HepG2 (cell line): ENCODE results near the gene GLDC. TPM values are rescaled to one million over a fixed set of nuclear protein-coding genes. Genes with fewer than 3 reads are reported as not detected.

Experiments used
- ATAC-seq: fragments of 200-7000 bp; cut with Tn5 transposase; 3 replicates; pipeline ENCODE4 v1.9.1; 2020; ENCODE audit warnings: mild to moderate bottlenecking, moderate library complexity
- BruUV-seq: library from RNA; stranded (reverse); fragments of 400-500 nt; replicated peaks from 2 replicates; lab custom pipeline; 2021; lab: Mats Ljungman, UMichigan
- CTCF ChIA-PET: fragments of 300-600 bp; formaldehyde crosslinking; extraction: SDS; loops from one replicate; lab custom pipeline; 2021; ENCODE audit warnings: low total read pairs, inconsistent platforms, low intra/inter-chr PET ratio; lab: Yijun Ruan, JAX
- POLR2A ChIA-PET: fragments of 350-600 bp; sonication (Branson Sonifier 250); formaldehyde crosslinking; loops from one replicate; lab custom pipeline; 2020; ENCODE audit warnings: antibody characterized with exemption, inconsistent platforms; lab: Yijun Ruan, JAX
- DNase-seq: peaks from one replicate; pipeline ENCODE4 v3.0.0-alpha.2; 2015; ENCODE audit warnings: low spot score
- FAIRE-seq: peaks from 3 replicates; lab custom pipeline; 2011; peaks lifted over from hg19 to GRCh38; lab: Jason Lieb, UNC
- H2AFZ ChIP-seq: one replicate; pipeline ENCODE4 v1.6.1; 2011; ENCODE audit warnings: low read length, inconsistent platforms
- H3K27ac ChIP-seq: fragments of 300-600 bp; 3 replicates; pipeline ENCODE4 v1.8.0; 2011; ENCODE audit warnings: mixed run types, mild to moderate bottlenecking, mixed read lengths, low read length, inconsistent platforms; ENCODE audit not compliant: insufficient read depth; ENCODE audit errors: extremely low read length
- H3K27me3 ChIP-seq, 2 experiments: fragments of 200-600 bp in 1 of 2; 2 replicates in 1 of 2; 3 replicates in 1 of 2; pipeline versions ENCODE4 v1.6.0 to v1.8.0; 2011; ENCODE audit warnings: low read length in 2 of 2, mild to moderate bottlenecking in 2 of 2, moderate library complexity in 2 of 2, inconsistent platforms in 1 of 2; ENCODE audit not compliant: insufficient read depth in 2 of 2, control insufficient read depth in 1 of 2
- H3K36me3 ChIP-seq, 2 experiments: fragments of 200-600 bp in 1 of 2; replicated peaks in 1 of 2; 2 replicates in 1 of 2; 3 replicates in 1 of 2; pipeline versions ENCODE4 v1.5.1 to v1.8.0; 2011; ENCODE audit warnings: low read length in 2 of 2, inconsistent platforms in 1 of 2; ENCODE audit not compliant: insufficient read depth in 2 of 2, control insufficient read depth in 1 of 2
- H3K4me1 ChIP-seq: 2 replicates; pipeline ENCODE4 v1.5.1; 2012; ENCODE audit warnings: low read length, inconsistent platforms; ENCODE audit not compliant: insufficient read depth
- H3K4me2 ChIP-seq: 2 replicates; pipeline ENCODE4 v1.6.0; 2011; ENCODE audit warnings: low read depth, low read length, inconsistent platforms
- H3K4me3 ChIP-seq, 3 experiments: fragments of 200-600 bp in 1 of 3; sonication (generic), shearing (Covaris generic) in 1 of 3; replicated peaks in 1 of 3; 2 replicates each; pipeline ENCODE4 v1.5.1; 2011 to 2016; ENCODE audit warnings: low read length in 3 of 3, inconsistent platforms in 2 of 3, low read depth in 2 of 3, mild to moderate bottlenecking in 2 of 3, control low read depth in 1 of 3, mixed read lengths in 1 of 3; ENCODE audit not compliant: insufficient read depth in 1 of 3
- H3K79me2 ChIP-seq: one replicate; pipeline ENCODE4 v1.6.1; 2011; ENCODE audit warnings: low read length, inconsistent platforms; ENCODE audit not compliant: insufficient read depth
- H3K9ac ChIP-seq: 2 replicates; pipeline ENCODE4 v1.6.0; 2011; ENCODE audit warnings: mild to moderate bottlenecking, low read depth, low read length, inconsistent platforms; ENCODE audit not compliant: insufficient read depth
- H3K9me3 ChIP-seq: 2 replicates; pipeline ENCODE4 v1.5.1; 2012; ENCODE audit warnings: mild to moderate bottlenecking, low read length
- H4K20me1 ChIP-seq: 2 replicates; pipeline ENCODE4 v1.6.0; 2011; ENCODE audit warnings: inconsistent platforms, mild to moderate bottlenecking, low read length, moderate library complexity; ENCODE audit not compliant: insufficient read depth
- ELK4 ChIP-seq: sonication (generic); formaldehyde crosslinking; IDR thresholded peaks from 2 replicates; pipeline ENCODE4 v1.9.0; 2021; ENCODE audit warnings: missing genetic modification reagents, borderline replicate concordance
- HCFC1 ChIP-seq: fragments of 150-350 bp; IDR thresholded peaks from 2 replicates; pipeline ENCODE4 v1.6.1; 2014; ENCODE audit warnings: low read depth, low read length
- HDAC6 ChIP-seq: fragments of 200-600 bp; sonication (generic); IDR thresholded peaks from 2 replicates; pipeline ENCODE4 v1.7.0; 2017; ENCODE audit warnings: mild to moderate bottlenecking, antibody characterized with exemption, low read length, low read depth
- IRF1 ChIP-seq: sonication (generic); formaldehyde crosslinking; IDR thresholded peaks from 2 replicates; pipeline ENCODE4 v1.4.0; 2020; ENCODE audit warnings: low read depth, mild to moderate bottlenecking, missing genetic modification reagents
- MED8 ChIP-seq: sonication (generic); formaldehyde crosslinking; IDR thresholded peaks from 2 replicates; pipeline ENCODE4 v1.8.1; 2023; ENCODE audit warnings: mild to moderate bottlenecking, missing genetic modification reagents; ENCODE audit not compliant: insufficient replicate concordance
- MNT ChIP-seq: fragments of 450-650 bp; IDR thresholded peaks from 2 replicates; pipeline ENCODE4 v1.6.1; 2016
- MZF1 ChIP-seq: sonication (generic); formaldehyde crosslinking; IDR thresholded peaks from 2 replicates; pipeline ENCODE4 v1.8.1; 2023; ENCODE audit warnings: mild to moderate bottlenecking, missing genetic modification reagents, borderline replicate concordance
- NFIB ChIP-seq: sonication (generic); formaldehyde crosslinking; IDR thresholded peaks from 2 replicates; pipeline ENCODE4 v1.9.0; 2021; ENCODE audit warnings: missing genetic modification reagents, mild to moderate bottlenecking, borderline replicate concordance
- NONO ChIP-seq, 2 experiments: fragments of 450-650 bp in 1 of 2; sonication (generic) in 1 of 2; formaldehyde crosslinking in 1 of 2; IDR thresholded peaks in 1 of 2; conservative IDR thresholded peaks in 1 of 2; 2 replicates each; pipeline versions ENCODE4 v1.6.1 to v1.8.0; 2017 to 2022; ENCODE audit warnings: mild to moderate bottlenecking in 1 of 2, missing genetic modification reagents in 1 of 2, moderate library complexity in 1 of 2
- RARG ChIP-seq: sonication (generic); formaldehyde crosslinking; IDR thresholded peaks from 2 replicates; pipeline ENCODE4 v1.4.0; 2020; ENCODE audit warnings: low read depth, mild to moderate bottlenecking, missing genetic modification reagents
- ZBTB42 ChIP-seq: sonication (generic); formaldehyde crosslinking; IDR thresholded peaks from 2 replicates; pipeline ENCODE4 v1.5.0; 2020; ENCODE audit warnings: mild to moderate bottlenecking, missing genetic modification reagents
- ZFAT ChIP-seq: sonication (generic); formaldehyde crosslinking; conservative IDR thresholded peaks from 2 replicates; pipeline ENCODE4 v1.8.1; 2023; ENCODE audit warnings: missing genetic modification reagents, inconsistent platforms
- ZNF30 ChIP-seq: sonication (generic); formaldehyde crosslinking; IDR thresholded peaks from 2 replicates; pipeline ENCODE4 v1.5.0; 2020; ENCODE audit warnings: mild to moderate bottlenecking, missing genetic modification reagents
- ZNF775 ChIP-seq: sonication (generic); formaldehyde crosslinking; IDR thresholded peaks from 2 replicates; pipeline ENCODE4 v1.4.0; 2020; ENCODE audit warnings: missing genetic modification reagents, mild to moderate bottlenecking, moderate library complexity, borderline replicate concordance
- ZNF839 ChIP-seq: sonication (generic); formaldehyde crosslinking; IDR thresholded peaks from 2 replicates; pipeline ENCODE4 v1.4.0; 2020; ENCODE audit warnings: missing genetic modification reagents, mild to moderate bottlenecking, borderline replicate concordance
- WGBS: methylation state at CpG from one replicate; pipeline ENCODE4 v1.1.6; 2017; ENCODE audit warnings: low lambda C conversion rate; 5-methylcytosine and 5-hydroxymethylcytosine counted together
- in situ Hi-C: cut with HindIII; loops from 2 replicates; pipeline ENCODE4 v1.10.0; 2017; ENCODE audit warnings: low pct_unique_long_range_greater_than_20kb; ENCODE audit not compliant: extremely low pct_ligation_motif_present
- intact Hi-C: fragments of 100-400 bp; cut with micrococcal nuclease; formaldehyde crosslinking; loops from one replicate; pipeline ENCODE4 v1.10.0; 2022; ENCODE audit not compliant: unreplicated experiment
- polyA plus RNA-seq, 8 experiments: library from polyadenylated mRNA; depleted of rRNA in 3 of 8; stranded (reverse) in 7 of 8; unstranded in 1 of 8; fragments of >200 nt; fragmentation: Illumina TruSeq in 4 of 8; extraction: Trizol in 4 of 8; gene quantifications; 2 replicates each; pipeline versions ENCODE4 v1.2.1 to v1.2.3, GENCODE V29; 2011 to 2016; ENCODE audit warnings: low read depth in 4 of 8, missing spikeins in 1 of 8, mixed read lengths in 1 of 8; ENCODE audit not compliant: insufficient read depth in 1 of 8
- total RNA-seq, 5 experiments: library from RNA; depleted of rRNA; stranded (reverse); fragments of >200 nt; fragmentation: Illumina TruSeq; extraction: Trizol; gene quantifications; 2 replicates each; pipeline ENCODE4 v1.2.3, GENCODE V29; 2016; ENCODE audit warnings: low read depth in 1 of 5

GLDC gene
- total and polyA plus RNA-seq, 2 of the 13 experiments (the other 11 are each of a cell fraction or from before 2014, with no cell fraction given), result 59.3 to 115 TPM

- intact Hi-C loops, result no loop called here
- BruUV-seq, result no TSS peak
- no peak; the same call in 2 of the 3 replicates for ATAC-seq
Measured at GRCh38 chr9:6549106-6549800, 96.3 kb downstream of the GLDC start.

More at GRCh38 chr9:6549106-6549800, 96.3 kb downstream of the GLDC start:
- Histone ChIP-seq H3K4me1 (peaks cover 14% of the 10 kb centered on the region), H3K36me3 (peaks cover 14 to 34% of the 10 kb centered on the region in 2 experiments; a peak in 4 of 5 replicates), H3K4me2 (no peak overlapping the region), H3K4me3 (no peak overlapping the region), H3K9me3 (no peaks in the 10 kb centered on the region), H3K27ac (no peak overlapping the region), H3K9ac (no peak overlapping the region), H2AFZ (no peak overlapping the region), H3K79me2 (no peaks in the 10 kb centered on the region), H4K20me1 (no peaks in the 10 kb centered on the region), H3K27me3 (no peaks in the 10 kb centered on the region)
- DNase-seq (no peak), FAIRE-seq (no peak)
- TF ChIP-seq ZNF775 (no peak), HCFC1 (no peak), ZBTB42 (CRISPR knock-in tag) (no peak), NONO (IDR thresholded peaks at IDR 0.05) (no peak), NONO (CRISPR knock-in tag; conservative IDR thresholded peaks at IDR 0.05) (no peak), ELK4 (CRISPR knock-in tag) (no peak), ZNF839 (CRISPR knock-in tag) (no peak), NFIB (CRISPR knock-in tag) (no peak), IRF1 (CRISPR knock-in tag) (no peak), ZNF30 (CRISPR knock-in tag) (no peak), MNT (no peak), RARG (CRISPR knock-in tag) (no peak), MED8 (CRISPR knock-in tag) (no peak), HDAC6 (no peak), MZF1 (CRISPR knock-in tag) (no peak), ZFAT (CRISPR knock-in tag) (no peak)
- ChIA-PET CTCF (no interaction called here), POLR2A (no interaction called here)
- 96% methylated on average over 8 of the region's 8 CpGs for WGBS
- in situ Hi-C loops, result no loop called here
